Stimulated activated CD4-positive, alpha-beta T cell treated with anti-CD3 and anti-CD28 coated beads, Interleukin-15, amount 100 ng/mL, for 1 hour (primary cell): ENCODE data around the gene NDUFB10.
"Not testable (repeated sequence)": the region's sequence is repeated elsewhere in the genome, so short reads cannot be mapped to it uniquely, and the experiment has no call there.

Source experiments
- DNase-seq, 2 donors: peaks; one replicate each; pipeline ENCODE4 v3.0.0-alpha.2; 2020; ENCODE audit warnings: low read depth in 1 of 2, low spot score in 1 of 2

The NDUFB10 gene

DNA sequence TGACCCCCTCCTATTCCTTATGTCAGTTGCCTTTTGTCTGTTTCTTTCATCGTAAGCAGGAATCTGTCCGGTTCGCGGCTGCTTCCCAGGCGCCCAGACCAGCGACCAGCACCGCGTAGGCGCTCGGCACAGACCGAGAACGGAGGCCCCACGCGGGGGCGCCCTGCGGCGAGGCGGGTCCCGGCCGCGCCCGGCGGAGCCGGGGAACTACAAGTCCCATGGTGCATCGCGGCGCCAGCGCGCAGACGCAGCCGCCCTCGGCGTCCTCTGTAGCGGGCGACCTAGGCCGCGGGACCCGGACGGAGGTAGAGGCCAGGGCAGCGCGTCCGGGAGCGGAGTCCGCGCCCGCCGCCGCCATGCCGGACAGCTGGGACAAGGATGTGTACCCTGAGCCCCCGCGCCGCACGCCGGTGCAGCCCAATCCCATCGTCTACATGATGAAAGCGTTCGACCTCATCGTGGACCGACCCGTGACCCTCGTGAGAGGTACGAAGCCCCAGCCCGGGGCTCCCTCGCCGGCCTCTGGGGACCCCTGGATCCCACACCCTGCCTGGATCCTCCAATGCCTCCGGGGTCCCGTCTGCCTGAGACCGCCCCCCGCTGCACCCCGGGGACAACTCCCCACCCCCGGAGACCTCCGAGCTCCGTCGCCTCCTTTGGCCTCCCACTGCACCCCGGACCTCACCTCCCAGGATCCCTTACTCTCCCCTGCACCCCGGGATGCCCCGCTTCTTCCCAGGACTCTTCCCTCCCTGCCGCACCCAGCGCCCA is at the start of gene NDUFB10:
NDUFB10 (plus strand) TSS at position 270 of the 771 bp plus-strand sequence; CDS start at position 357, 87 bp downstream.
- DNase-seq: peak; percentile 86 to 93

DNA sequence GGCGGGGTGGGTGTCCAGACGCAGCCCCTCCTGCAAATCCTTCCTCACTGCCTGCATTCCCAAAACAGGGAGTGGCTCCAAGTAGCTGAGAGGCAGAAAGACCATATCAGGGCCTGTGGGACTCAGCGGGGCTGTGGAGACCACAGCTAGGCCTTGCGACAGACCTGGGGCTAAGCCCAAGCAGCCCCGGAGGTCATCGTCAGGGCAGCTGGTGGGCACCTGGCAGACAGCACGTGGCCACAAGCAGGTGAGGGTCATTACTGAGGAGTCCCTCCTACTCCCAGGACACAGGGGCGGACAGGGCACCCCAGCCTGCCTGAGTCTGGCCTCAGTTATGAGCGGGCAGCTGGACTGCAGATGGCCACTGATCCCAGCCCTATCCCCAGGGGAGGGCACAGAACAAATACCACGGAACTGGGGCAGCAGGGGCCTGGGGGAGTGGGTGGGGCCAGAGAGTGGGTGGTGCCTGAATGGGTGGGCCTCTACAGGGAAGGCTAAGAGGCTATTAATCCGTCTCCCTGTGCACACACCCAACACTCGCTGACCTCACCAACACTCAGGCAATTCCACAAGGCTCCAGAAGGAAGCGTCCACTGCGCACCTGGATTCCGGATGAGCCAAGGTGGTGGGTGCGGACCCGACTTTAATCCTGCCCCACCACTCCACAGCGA is 49.6 kb upstream of the NDUFB10 start:
- no peak for DNase-seq

DNA sequence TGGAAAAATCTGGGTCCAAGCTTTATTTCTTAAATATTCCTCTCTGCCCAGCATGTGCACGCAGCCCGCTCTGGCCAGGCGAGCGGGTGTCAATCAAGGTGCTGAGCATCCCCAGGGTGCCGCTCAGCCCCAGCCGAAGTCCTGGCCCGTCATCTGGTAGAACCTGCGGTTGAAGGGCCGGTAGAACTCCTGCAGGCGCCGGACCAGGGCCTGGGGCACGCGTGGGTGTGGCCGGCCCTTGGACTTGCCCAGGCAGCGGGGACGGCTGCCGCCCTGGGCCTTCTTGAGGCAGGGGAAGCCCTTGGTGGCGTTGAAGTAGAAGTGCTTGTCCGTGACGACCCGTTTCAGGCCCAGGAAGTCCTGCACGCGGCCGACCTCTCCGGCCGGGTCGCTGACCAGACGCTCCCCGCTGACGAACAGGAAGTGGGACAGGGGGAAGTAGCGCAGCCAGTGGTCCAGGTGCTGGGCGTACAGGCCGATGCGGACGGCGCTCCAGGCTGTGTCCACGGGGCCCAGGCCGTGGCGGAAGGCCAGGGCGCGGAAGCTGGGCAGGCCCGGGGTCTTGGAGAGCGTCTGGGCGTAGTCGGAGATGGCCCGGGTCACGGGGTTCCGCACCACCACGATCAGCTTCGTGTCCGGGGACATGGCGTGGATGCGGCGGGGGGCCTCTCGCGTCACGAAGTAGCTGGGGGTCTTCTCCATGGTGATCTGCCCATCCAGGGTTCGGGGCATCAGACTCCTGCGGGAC is 47.7 kb upstream of the NDUFB10 start:
- no peak for DNase-seq

DNA sequence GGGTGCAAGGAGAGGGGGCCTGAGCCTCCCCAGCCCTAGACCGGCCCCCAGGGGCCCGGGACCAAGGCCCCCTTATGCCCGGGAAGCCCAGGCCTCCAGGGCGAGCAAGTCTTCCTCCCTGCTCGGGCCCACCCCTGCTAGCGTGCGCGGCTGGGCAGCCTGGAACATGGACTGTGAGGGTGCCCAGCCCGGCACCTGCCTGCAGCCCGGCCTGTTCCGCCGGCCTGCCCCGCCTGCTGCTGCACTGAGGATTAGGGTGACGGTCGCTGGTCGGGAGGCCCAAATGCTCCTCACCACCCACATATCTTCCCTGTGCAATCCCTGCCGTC is 47.2 kb upstream of the NDUFB10 start:
- no peak for DNase-seq

DNA sequence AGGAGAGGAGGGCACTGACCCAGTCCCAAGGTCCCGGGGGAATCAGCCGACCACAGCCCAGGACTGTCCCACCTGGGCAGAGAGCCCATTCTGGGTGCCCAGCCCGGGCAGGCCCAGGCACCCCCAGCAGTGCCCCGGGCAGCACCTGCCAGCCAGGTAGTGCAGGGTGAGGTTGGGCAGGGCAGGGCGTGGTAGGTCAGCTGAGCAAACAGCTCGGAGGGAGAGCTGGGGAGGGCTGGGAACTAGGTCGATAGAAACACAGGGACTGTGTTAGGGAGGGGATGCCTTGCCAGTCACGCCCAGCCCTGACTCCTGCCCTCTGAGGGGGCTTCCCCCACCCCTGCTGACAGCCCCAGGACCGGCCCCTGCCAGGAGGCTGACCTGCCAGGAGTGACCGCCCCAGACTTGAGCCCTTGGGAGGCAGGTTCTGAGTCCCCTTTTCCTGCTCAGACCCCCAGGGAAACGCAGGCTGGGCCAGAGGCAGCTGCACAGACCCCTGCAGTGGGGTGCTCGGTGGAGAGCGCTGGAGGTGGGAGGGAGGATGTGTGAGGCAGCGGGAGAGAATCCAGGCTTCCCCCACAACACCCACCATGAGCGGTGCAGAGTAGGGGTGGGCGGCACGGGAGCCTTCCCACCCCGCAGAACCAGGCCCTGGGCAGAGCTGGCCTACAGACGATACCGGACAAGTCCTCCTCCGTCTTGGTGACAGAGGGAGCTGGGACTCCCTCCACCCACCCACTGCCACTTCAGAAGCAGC is 45.8 kb upstream of the NDUFB10 start:
- no peak for DNase-seq

DNA sequence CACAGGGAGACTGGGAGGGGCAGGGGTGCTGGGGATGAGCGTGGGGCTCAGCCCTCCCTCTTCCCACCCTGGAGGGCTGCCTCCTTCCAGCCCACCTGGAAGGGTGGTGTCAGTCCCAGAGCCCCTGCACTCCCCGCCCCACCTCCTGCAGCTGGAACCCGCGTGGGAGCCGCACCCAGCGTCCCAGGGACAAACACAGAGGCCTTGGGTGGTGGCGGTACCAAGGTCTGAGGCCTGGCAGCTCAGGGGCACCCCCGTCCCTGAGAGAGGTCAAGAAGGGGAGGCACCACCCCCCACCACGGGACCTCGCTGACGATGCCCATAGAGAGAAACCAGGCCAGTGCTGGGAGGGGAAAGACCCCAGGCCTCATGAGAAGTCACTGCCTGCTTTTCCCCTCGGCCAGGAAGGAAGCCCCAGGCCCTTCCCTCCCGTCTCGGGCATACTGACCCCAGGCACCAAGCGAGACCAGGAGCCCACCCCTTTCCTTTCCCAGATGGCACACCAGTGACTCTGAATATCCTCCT is 45.2 kb upstream of the NDUFB10 start:
- no peak for DNase-seq

DNA sequence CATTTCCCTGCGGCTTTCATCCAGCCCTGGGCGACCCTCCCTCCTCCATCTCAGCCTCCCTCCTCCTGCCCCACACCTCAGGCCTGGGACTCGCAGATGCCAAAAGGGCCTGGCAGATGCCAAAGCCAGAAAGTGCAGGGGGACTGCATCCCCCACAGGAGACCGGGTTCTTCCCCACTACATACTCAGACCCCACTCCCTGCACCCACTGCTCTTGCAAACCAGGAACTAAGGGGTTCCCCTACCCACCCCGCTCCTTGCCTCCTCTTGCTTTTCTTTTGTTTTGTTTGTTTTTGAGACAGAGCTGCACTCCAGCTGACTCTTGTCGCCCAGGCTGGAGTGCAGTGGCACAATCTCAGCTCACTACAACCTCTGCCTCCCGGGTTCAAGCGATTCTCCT is 44.4 kb upstream of the NDUFB10 start:
- DNase-seq: no peak

DNA sequence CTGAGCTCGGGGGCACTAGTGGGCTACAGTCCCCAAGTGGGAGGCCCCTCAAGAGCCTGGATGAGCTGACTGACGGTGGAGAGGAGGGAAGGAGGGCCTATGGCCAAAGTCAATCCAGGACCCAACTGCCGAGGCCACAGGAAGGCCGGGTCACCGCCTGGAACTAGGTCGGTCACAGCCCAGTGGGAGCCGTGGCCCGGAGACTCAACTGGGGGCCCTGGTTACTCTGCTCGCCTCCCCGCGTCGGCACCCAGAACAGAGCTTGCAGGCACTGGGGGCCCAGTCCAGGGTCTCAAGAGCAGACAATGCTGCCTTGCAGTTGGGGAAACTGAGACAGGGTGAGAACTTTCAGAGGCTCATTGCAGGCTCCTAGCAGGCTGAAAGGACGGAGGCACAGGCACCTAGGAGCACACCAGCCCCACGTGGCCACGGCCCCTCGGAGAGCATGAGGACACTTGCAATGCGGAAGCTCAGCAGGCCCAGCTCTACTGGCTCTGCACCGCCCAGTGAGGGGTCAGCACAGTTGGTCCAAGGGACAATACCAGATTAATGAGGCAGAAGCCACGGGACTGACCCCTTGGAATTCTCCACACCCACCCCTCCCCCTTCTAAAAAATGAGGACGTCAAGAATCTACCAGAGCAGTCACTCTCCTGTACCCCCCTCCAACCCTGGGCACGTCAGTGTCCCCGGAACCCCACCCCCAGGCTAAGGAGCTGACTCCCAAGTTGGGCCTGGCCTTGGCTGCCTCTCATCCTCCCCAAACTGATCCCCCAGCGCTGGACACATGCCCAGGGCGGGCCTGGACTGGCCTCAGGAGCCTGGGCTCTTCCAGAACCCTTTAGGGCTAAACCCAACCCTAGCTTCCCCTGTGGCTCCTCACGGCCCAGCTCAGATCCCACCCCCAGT is 43.4 kb upstream of the NDUFB10 start:
- no peak for DNase-seq

DNA sequence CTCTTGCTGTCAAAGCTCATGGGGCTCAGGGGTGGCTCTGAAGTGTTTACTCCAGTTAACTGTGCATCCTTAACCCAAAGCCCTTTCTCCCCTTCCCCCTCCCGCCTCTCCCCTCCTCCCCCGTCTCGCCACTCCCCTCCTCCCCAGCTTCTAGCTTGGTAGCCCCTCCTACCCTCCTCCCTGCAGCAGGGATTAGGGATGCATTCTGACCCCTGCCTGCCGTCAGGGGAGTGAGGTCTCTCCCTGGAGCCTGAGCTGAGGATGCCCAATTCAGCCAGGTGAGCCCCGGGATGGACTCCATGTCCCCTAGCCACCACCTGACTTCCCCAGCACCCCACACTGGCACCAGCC is 42.7 kb upstream of the NDUFB10 start:
- DNase-seq: no peak

DNA sequence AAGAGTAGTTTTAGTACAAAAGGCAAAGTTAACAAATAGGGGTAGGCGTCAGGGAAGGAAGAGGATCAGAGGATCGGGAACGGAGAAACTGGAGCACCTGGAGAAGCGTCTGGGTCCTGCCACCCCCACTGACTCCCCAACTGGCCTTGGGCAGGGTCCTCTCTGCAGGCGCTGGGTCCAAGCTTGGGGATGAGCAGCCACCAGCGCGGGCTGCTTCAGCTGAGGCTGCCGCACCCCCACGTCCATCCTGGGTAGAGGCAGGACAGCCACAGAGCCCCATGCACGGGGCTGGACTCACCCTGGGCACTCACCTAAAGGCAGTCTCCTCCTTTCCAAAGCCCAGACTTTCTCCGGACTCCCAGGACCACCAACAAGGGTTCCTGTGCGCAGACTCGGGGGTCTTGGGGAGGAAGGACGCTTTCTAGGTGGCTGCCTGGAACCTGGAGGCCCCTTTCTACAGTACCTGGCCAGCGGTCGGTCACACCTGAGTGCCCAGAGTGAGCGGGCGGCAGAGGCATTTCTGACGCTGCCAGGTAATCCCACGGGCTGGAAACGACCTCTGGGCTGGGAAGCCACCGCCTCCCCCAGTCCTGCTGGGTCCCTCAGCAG is 42.2 kb upstream of the NDUFB10 start:
- no peak for DNase-seq

DNA sequence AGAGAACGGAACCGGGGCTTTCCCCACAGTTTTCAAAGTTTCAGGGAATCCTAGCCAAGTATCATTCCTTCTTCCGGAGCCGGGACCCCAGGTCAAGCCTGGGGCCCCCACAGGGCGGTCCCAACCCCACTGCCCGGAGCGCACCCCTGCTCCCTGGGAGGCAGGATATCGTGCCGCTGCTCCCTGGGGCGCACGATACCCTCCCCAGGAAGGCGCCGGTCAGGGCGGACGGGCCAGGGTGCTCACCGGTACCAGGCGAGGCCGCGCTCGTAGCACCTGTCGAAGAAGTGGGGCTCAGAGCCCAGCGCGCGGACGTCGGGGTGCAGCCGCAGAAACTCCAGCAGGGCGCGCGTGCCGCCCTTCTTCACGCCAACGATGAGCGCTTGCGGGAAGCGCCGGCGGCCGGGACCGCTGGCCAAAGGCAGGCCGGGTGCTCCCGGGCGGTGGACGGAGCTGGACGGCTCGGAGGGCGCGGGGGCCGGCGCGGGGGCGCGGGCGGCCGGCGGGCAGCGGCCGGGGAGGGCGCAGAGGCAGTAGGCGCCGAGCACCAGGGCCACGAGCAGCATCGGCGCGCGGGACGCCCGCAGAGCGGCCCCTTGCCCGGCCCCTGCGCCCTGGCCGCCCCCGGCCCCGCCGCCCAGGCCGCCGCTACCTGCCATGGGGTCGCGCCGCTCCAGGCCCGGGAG is 41.5 kb upstream of the NDUFB10 start:
- DNase-seq: no peak

DNA sequence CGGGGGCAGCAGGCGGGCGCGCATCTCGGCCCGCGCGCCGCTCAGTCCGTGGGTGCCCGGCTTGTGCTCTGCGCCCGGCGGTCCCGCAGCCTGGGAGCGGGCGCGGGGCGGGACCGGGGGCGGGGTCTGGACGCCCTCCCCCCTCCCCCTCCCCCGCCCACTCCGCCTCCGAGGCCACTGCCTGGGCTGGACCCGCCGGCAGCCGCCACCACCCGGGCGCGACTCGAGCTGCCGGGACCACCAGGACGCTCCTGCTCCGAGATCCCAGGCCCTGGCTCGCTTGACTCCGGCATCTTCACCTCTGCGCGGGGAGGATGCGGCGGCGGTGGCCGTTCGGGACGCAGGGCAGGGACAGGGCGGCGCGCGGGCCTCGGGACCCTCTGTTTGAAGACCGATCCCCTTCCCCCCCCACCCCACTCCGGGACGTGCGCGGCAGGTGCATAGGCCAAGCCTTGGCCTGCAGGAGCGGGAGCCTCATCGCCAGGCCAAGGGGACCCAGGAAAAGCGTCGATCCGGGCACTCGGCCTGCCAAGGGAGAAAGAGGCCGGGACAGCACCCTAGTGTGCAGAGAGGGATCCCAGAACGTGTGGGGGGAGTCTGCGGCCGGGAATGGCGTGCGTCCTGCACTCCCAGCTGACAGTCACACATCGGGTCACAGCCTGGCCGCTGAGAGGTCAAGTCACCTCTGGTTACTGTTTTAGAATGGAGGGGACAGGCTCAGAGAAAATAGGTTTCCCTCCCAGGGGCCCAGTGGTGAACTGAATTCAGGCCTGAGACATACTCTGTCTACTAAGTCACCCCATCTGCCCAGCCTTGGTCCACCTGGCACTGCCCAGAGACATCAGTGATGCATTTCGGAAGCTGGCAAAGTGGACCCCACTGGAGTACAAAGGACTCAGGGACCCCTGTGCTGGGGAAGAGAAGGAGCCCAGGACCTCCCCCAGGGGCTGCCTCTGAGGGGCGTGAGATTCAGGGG is 40.7 kb upstream of the NDUFB10 start, which contains the start of gene HS3ST6:
HS3ST6 (minus strand) TSS at position 65 of the 976 bp plus-strand sequence. CDS start 92 bp downstream, outside the sequence.
- no peak for DNase-seq

DNA sequence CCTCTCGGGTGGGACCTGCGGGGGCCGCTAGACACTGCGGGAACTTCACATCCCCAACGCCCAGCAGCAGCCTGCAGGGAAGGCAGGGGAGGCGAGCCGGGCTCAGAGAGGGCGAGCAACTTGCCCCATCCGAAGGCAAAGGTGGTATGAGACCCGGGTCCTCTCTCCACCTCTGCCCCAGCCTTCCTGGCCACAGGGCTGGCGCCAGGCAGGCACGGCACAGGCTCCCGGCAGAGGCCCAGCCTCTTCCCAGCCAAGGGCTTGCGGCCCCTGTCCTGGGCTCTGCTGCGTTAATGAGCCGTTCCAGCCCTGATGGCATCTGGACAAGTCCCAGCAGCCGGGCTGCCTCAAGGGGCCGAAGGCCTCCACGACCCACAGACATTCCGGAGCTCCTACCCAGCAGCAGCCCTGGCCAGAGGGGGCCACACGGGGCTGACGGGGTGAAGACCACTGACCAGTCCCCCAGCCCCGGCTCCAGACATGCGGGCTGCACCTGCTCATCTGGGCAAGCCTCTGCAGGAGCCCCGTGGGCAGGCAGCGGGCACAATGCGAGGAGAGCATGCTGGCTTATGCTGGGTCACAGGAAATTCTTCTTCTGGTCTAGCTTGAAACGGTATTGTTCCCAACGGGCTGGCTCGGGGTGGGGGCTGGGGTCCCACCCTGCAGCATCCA is 39.9 kb upstream of the NDUFB10 start:
- no peak for DNase-seq

DNA sequence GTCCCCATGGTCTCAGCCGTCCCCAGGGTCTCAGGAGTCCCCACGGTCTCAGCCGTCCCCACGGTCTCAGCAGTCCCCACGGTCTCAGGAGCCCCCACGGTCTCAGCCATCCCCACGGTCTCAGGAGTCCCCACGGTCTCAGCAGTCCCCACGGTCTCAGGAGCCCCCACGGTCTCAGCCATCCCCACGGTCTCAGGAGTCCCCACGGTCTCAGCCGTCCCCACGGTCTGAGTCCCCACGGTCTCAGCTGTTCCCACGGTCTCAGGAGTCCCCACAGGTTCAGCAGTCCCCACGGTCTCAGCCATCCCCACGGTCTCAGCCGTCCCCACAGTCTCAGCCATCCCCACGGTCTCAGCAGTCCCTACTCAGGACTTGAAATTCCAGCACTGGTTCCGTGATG is 39.2 kb upstream of the NDUFB10 start:
- DNase-seq: not testable (repeated sequence)

DNA sequence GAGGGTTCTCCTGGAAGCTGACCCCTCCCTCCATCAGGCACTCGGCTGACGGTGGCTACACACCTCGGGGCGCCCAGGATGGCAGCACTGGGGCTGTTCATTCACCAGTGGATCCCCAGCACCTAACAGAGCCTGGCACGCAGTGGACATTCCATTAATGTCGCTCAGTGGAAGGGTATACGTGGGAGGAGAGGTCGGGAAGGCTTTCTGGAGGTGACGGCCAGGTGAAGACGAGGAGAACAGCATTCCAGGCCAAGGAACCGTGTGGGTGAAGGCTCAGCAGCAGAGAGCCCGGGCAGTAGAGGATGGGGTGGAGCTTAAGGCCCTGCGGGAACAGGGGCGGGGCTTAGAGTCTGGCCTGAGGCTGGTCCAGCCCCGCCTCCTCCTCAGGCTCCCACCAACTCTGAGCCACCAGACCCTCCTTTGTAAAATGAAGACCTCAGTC is 38.6 kb upstream of the NDUFB10 start:
- no peak for DNase-seq

DNA sequence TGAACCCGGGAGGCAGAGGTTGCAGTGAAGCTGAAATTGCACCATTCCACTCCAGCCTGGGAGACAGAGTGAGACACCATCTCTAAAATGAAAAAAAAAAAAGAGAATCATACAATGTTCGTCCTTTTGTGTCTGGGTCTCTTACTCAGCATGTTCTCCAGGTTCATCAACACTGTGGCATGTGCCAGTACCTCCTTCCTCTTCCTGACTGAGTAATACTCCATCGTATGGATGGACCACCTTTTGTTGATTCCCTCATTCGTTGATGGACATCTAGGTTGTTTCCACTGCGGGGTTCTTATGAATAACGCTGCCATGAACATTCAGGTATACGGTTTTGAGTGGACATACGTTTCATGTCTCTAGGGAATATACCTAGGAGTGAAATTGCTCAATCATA is 37.0 kb upstream of the NDUFB10 start:
- DNase-seq: no peak

DNA sequence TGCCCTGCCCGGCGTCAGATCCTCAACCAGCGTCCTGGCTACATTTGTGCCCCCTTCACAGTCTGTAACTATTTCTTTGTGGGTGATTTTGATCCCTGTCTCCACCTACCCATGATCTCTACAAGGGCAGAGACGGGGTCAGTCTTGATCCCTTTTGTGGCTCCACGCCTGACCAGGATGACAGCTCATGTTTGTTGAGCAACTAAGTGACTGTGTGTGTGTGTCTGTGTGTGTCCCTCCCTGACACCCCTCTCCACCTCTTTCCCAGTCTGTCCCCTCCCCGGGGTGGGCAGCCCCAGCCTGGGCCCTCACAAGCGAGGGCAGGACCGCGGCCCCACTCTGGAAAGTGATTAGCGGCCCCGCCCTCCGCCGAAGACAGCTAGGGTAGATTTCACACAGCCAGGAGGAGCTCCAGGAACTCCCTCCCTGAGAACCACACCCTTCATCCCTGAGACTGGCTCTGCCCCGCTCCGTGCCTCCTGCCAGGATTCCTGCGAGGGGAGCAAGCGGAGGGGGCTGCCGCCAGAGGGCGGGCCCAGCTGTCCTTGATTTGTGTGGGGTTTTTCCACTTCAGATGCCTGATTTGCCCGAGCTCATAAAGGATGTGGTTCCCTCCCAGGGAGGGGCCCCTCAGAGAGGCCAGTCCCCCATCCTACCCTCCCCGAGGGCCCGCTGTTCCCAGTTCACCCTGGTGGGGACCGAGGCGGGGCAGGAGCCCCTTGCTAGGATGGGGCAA is 35.9 kb upstream of the NDUFB10 start:
- DNase-seq: no peak
